Measurements from ENCODE around the gene COL6A2. TPM values are rescaled to one million over a fixed set of nuclear protein-coding genes. Genes with fewer than 3 reads are reported as not detected.
"Not testable (repeated sequence)": the region's sequence is repeated elsewhere in the genome, so short reads cannot be mapped to it uniquely, and the experiment has no call there.

The COL6A2 gene
- total and polyA plus RNA-seq, 8 donors: 15.2 to 135 (median 65.5) TPM

DNA sequence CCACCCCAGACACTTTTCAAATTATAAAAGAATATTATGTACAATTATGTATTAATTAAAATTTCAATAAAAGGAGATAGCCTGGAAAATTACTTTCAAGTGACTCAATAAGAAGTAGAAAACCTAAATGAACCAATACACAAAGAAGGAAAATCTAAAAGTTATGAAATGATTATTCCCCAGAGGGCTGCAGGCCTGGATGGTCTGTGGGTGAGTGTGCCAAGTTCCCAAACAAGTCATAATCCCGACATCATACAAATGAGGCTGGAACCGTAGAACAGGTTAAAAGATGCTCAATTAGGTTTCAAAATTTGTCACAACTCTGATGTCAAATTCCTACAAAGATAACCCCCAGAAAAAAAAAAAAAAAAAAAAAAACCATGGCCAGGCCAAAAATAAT, 73.7 kb downstream of the COL6A2 start:
- no peaks in the 10 kb centered on the region for H3K4me1 ChIP-seq
- TF ChIP-seq, protein P1, sequence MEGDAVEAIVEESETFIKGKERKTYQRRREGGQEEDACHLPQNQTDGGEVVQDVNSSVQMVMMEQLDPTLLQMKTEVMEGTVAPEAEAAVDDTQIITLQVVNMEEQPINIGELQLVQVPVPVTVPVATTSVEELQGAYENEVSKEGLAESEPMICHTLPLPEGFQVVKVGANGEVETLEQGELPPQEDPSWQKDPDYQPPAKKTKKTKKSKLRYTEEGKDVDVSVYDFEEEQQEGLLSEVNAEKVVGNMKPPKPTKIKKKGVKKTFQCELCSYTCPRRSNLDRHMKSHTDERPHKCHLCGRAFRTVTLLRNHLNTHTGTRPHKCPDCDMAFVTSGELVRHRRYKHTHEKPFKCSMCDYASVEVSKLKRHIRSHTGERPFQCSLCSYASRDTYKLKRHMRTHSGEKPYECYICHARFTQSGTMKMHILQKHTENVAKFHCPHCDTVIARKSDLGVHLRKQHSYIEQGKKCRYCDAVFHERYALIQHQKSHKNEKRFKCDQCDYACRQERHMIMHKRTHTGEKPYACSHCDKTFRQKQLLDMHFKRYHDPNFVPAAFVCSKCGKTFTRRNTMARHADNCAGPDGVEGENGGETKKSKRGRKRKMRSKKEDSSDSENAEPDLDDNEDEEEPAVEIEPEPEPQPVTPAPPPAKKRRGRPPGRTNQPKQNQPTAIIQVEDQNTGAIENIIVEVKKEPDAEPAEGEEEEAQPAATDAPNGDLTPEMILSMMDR (IDR thresholded peaks at IDR 0.05): no peak
- DNase-seq: no peak
- no peaks in the 10 kb centered on the region for H3K27me3 ChIP-seq
- H3K36me3 ChIP-seq: no peaks in the 10 kb centered on the region
- FAIRE-seq: no peak
- 34 to 65% methylated on average over 2 of the region's 2 CpGs for WGBS, 2 donors
- no peak overlapping the region for H3K27ac ChIP-seq
- no peak overlapping the region for H3K4me3 ChIP-seq
- H3K9me3 ChIP-seq: no peaks in the 10 kb centered on the region
- intact Hi-C loops (cut with DNase I): no loop called here
- ATAC-seq: no peak

DNA sequence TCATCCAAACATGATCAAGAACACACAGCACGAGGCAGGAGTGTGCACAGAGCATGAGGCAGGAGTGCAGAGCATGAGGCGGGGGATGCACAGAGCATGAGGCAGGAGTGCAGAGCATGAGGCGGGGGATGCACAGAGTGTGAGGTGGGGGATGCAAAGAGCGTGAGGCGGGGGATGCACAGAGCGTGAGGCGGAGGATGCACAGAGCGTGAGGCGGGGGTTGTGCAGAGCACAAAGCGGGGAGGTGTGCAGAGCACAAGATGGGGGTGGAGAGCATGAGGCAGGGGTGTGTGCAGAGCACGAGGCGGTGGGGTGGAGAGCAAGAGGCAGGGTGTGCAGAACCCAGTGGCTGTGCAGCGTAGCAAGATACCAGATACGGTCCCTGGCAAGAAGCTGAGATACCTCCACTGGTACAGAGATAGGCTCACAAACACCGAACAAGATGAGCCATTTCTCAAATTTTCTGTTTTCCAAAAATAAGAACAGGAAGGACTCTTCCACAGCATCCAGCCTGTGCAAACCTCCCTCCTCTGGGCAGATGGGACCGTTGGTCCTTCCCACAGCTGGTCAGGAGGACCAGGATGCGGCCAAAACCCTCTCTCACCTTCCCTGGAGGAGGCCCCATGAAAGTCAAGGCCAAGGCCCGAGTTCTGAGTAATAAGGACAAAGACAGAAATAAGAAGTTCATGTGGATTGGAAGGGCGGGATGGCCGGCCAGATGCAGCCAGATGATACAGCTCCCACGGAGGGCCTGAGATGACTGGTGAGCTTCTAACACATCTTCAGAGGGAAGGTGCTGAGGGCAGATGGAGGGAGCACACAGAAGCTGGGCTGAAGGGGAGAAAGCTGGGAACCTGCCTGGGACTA, 74.3 kb downstream of the COL6A2 start:
- DNase-seq: no peak

DNA sequence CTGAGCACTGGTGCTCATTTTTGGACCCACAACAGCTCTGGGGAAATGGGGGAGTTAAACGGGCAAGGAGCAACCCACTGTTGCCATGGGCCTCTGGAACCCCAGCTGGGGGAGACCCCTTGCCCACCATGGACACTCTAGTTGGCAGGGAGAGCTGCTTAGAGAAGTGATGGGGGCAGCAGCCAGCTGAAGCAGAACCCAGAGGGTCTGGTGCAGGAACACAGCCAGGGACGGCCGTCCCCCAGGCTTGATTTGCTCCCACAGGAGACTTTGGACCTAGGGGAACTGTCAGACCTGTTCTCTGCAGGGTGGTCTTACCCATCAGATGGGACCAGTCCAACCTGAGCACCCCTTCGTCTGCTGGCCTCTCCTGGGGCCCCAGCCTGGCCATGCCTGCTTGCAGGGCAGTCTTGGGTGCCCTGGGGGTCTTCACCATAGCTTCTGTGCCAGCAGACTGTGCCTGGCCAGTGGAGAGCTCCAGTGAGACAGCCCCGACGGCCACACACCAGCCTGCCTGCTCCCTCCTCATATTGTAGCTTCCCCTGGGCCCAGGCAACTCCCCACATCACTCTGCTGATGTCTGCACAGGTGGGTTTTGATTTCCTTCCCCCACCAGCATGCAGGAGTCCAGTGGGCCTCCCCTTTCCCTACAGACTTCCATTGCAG, 75.1 kb downstream of the COL6A2 start:
- H3K4me1 ChIP-seq: no peaks in the 10 kb centered on the region
- TF ChIP-seq, protein P1 (IDR thresholded peaks at IDR 0.05): no peak
- intact Hi-C loops (cut with DNase I): no loop called here
- ATAC-seq (no peak), FAIRE-seq (no peak), DNase-seq (no peak)
- H3K27me3 ChIP-seq: no peaks in the 10 kb centered on the region
- H3K9me3 ChIP-seq: no peaks in the 10 kb centered on the region
- 84 to 96% methylated on average over 6 of the region's 6 CpGs for WGBS, 2 donors
- no peak overlapping the region for H3K4me3 ChIP-seq
- no peak overlapping the region for H3K27ac ChIP-seq
- no peaks in the 10 kb centered on the region for H3K36me3 ChIP-seq

More for the DNA sequence above, 74.3 kb downstream of the COL6A2 start:
- H3K4me3 ChIP-seq: no peak overlapping the region
- H3K36me3 ChIP-seq: no peaks in the 10 kb centered on the region
- intact Hi-C loops (cut with DNase I): no loop called here
- WGBS, 2 donors: 76 to 85% methylated on average over 19 to 21 of the region's 21 CpGs
- TF ChIP-seq, protein P1 (IDR thresholded peaks at IDR 0.05): no peak
- no peaks in the 10 kb centered on the region for H3K4me1 ChIP-seq
- FAIRE-seq (no peak), ATAC-seq (no peak)
- no peaks in the 10 kb centered on the region for H3K9me3 ChIP-seq
- no peaks in the 10 kb centered on the region for H3K27me3 ChIP-seq
- no peak overlapping the region for H3K27ac ChIP-seq

DNA sequence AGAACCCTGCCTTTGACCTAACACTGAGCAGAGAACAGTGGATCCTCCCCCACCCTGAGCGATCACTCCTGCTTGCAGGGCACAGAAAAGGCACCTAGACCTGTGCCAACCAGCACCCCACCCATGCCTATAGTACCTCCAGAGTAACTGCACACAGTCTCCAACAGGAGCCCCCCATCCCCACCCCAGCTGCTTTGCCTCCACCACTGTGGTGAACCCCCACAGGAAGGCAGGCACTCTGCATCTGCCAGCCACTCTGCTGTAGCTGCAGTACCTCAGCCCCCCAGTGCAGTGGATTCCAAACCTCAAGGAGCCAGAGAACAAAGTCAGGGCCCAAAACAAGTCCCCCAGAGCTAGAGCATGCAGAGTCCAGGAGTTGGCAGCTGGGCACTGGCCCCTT, 75.7 kb downstream of the COL6A2 start:
- intact Hi-C loops (cut with DNase I): no loop called here
- no peaks in the 10 kb centered on the region for H3K27me3 ChIP-seq
- H3K4me1 ChIP-seq: no peaks in the 10 kb centered on the region
- H3K36me3 ChIP-seq: no peaks in the 10 kb centered on the region
- H3K4me3 ChIP-seq: no peak overlapping the region
- ATAC-seq (no peak), DNase-seq (peak in 1 of 6 donors; percentile 10), FAIRE-seq (no peak)
- no peak overlapping the region for H3K27ac ChIP-seq
- TF ChIP-seq, protein P1 (IDR thresholded peaks at IDR 0.05): no peak
- 98 to 100% methylated on average over 1 of the region's 1 CpG for WGBS, 2 donors
- no peaks in the 10 kb centered on the region for H3K9me3 ChIP-seq

DNA sequence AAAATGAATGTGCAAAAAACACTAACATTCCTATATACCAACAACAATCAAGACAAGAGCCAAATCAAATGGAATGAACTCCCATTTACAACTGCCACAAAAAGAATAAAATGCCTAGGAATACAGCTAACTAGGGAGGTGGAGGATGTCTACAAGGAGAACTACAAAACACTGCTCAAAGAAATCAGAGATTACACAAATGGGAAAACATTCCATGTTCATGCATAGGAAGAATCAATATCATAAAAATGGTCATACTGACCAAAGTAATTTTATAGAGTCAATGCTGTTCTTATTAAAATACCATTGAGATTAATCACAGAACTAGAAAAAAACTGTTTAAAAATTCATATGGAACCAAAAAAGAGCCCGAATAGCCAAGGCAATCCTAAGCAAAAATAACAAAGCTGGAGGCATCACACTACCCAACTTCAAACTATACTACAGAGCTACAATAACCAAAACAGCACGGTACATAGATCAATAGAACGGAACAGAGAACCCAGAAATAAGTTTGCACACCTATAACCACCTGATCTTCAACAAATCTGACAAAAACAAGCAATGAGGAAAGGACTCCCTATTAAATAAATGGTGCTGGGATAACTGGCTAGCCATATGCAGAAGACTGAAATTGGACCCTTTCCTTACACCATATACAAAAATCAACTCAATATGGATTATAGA, 78.7 kb downstream of the COL6A2 start:
- ATAC-seq; FAIRE-seq; H3K27ac ChIP-seq; H3K36me3 ChIP-seq; H3K9me3 ChIP-seq; intact Hi-C loops (cut with DNase I); H3K4me1 ChIP-seq; DNase-seq; H3K27me3 ChIP-seq; H3K4me3 ChIP-seq: not testable (repeated sequence)
- WGBS, 2 donors: 85 to 97% methylated on average over 3 of the region's 3 CpGs
